Adrenal gland (tissue), 5 donors: ENCODE results near the gene PKD1.

ENCODE experiments used
- CTCF ChIP-seq, 6 experiments: fragments of 450-650 bp in 4 of 6; fragments of 200-600 bp in 2 of 6; sonication (generic) in 1 of 6; IDR thresholded peaks; 1 replicate in 5 of 6; 2 replicates in 1 of 6; pipeline versions ENCODE4 v1.5.1 to v1.8.0; 2016 to 2021; ENCODE audit warnings: antibody characterized with exemption in 6 of 6, mild to moderate bottlenecking in 2 of 6, moderate library complexity in 1 of 6
- POLR2A ChIP-seq, 2 donors: fragments of 450-650 bp; IDR thresholded peaks; one replicate each; pipeline ENCODE4 v1.6.1; 2017; ENCODE audit warnings: antibody characterized with exemption in 2 of 2, mild to moderate bottlenecking in 2 of 2, moderate library complexity in 1 of 2
- donor health status: DM: no; HTN: no; CAD: no.

- TF ChIP-seq POLR2A (IDR thresholded peaks at IDR 0.05) (no peak), CTCF (IDR thresholded peaks at IDR 0.05) (no peak)
Observed at GRCh38 chr16:2171601-2172178, 36.0 kb upstream of the PKD1 start.
